GM18517 (cell line): Measurements from ENCODE around the gene GRB2.

Source experiments
- ATAC-seq: cut with Tn5 transposase; IDR thresholded peaks from one replicate; pipeline ENCODE4 v1.9.1; 2021; ENCODE audit warnings: mild to moderate bottlenecking, moderate library complexity; ENCODE audit not compliant: unreplicated experiment

The GRB2 gene

GRCh38 chr17:75414488-75414887, 9.0 kb upstream of the GRB2 start:
- ATAC-seq: no peak

DNA sequence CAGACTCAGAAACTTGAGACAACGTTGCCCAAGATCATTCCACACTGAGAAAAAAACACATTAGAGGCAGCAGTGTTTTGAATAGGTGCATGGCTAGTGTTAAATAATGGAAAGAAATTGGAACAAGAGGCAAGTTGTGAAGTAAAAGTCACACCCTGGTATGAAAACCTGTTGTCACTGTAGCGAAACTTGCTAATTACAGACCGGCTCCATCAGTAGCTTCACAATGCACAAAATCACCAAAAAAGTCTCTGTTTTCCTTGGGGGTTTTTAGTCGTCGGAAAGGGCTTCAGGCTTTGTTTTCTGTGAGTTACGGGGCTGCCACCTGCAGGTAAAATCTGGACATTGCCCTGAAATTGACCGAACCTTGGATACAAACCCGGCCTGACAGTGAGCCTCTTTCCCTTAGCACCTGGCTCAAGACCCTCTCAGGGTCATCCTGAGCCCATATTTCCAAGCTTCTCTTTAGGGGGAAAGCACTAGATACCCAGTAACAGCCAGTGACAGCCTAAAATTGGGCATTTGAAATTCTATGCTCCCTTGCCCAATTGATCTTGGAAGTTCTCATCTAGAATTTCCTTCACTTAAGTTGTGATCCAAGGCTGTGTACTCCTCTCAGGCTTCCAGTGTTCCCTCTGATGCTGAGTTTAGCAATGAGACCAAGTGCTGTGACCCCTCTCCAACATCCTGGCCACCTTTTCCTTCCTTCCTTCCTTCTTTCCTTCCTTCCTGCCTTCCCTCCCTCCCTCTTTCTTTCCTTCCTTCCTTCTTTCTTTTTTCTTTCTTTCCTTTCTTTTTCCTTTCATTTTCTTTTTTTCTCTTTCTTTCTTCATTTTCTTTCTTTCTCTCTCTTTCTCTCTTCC, 7.2 kb upstream of the GRB2 start:
- peak; percentile 71 for ATAC-seq

DNA sequence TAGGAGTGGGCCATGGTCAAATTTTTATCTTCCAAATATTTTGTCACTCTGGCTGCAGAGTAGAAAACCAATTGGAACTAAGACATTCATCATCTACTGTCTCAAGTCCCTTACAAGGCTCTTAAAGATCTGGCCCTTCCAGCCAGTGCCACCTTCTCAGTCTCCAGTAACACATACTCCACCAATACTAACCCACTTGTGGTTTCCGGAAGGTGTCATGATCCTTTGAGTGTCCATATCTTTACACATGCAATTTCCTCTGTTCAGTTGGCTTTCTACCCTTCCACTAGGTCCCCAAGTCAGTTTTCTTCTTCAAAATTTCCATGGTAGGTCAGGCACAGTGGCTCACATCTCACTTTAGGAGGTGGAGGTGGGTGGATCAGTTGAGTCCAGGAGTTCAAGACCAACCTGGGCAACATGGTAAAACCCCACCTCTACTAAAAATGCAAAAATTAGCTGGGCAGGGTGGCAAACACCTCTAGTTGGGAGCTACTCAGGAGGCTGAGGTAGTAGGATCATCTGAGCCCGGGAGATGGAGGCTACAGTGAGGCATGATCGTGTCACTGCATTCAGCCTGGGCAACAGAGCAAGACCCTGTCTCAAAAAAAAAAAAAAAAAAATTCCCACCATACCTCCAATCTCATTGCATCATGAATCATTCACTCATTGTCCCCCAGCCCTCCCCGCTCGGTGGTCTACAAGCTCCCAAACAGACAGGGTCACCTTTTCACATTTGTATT, 6.0 kb upstream of the GRB2 start:
- no peak for ATAC-seq

DNA sequence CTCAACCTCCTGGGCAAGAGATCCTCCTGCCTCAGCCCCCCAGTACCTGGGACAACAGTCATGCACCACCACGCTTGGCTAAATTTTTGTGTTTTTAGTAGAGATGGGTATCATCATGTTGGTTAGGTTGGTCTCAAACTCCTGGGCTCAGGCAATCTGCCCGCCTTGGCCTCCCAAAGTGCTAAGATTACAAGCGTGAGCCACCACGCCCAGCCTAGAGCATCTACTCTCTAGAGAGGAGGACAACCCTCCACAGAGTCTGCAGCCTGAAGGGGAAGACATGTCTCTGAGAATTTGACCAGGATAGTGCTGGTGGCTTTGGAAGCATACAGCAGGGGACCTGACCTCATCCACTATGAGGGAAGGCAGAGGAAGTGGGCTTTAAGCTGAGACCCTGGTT, 4.7 kb upstream of the GRB2 start:
- no peak for ATAC-seq

DNA sequence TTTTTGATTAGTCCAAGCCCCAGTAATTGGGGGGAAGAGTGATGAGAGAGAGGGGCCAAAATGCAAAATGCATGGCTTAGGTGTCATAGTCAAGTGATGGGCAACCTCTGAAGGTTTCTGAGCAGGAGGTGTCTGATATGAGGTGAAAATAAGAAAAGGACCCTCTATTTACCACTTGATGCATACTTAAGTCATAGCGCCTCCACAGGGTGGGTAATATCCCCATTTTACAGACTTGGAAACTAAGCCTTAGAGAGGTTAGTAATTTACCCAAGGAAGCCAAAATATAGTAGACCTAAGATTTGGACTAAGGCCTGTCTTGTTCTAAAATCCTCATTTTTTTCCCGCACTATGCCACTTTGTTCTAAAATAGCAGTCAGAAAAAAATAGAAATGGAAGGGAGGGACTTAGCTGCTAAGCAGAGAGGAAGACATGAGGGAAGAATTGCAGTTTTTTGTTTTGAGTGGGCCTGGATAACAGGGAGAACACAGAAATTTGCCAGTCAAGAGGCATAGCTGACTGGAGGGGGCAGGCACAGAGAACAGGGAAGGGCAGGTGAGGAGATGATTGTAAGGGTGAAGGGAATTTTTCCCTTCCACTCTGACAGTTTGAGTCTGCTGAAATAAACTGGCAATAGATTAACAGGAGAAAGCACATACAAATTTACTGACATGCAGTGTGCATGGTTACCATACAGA, 2.3 kb upstream of the GRB2 start:
- no peak for ATAC-seq

DNA sequence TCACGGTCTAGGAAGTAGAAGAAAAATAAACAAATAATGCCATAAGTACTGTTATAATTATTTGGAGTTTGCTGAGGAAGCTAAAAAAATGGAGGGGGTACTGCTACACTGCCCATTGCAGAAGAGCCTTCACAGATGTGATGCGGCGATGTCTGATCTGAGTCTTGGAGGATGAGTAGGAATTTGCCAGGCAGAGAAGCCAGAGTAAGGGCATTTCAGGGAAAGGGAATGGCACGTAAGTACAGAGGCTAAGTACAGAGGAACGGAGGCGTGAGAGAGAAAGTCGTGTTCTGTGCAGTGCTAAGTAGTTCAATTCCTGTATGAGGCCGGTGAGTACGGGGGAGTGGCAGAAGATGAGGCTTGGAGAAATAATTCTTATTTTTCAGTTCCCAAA, 741 bp upstream of the GRB2 start:
- no peak for ATAC-seq

DNA sequence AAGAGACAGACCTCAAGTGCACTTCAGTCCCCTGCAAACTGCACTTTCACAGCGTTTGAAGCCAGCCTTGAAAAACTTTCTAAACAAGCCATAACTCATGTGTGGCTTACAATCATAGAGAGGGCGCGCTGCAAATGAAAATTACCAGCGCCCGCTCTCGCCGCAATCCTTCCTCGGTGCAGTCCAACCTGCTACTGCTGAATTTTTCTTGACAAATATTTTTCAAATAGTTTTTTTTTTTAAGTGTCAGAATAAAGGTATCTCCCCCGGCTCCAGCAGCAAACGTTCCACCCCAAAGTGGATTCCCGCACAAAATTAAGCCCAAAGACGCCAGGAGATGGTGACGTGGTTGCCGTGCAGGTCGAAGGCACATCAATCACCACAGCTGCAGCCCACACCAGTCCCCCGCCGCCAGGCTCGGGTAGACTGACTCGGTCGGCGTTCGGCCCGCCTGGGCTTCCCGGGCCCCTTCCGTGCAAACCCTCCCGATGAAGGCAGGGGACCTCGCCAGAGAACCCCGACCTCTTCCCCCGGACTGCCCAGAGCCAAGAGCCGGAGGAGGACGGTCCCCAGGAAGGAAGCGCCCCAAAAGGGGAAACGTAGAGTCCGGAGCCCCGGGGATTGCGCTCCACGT, 630 bp downstream of the GRB2 start:
- ATAC-seq: peak; percentile 10

- ATAC-seq: no peak
These were observed 1.2 kb downstream of the GRB2 start for GRCh38 chr17:75404223-75404730.

DNA sequence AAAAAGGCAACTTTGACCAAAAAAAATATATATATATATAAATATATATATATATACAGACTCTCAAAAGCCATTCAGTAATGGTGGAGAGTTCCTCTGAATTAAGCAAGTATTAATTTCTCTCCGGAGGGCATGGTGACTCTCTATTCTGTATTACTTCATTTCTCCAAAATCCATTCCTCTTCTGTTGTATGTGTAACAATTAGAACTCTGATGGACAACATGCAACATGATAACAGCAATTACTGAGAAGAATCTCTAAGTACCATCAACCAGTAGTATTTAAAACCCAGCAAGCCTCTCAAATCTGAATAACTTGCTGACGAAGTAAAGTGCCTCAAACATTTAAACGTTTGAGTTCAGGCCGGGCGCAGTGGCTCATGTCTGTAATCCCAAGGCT, 2.3 kb downstream of the GRB2 start:
- ATAC-seq: no peak

DNA sequence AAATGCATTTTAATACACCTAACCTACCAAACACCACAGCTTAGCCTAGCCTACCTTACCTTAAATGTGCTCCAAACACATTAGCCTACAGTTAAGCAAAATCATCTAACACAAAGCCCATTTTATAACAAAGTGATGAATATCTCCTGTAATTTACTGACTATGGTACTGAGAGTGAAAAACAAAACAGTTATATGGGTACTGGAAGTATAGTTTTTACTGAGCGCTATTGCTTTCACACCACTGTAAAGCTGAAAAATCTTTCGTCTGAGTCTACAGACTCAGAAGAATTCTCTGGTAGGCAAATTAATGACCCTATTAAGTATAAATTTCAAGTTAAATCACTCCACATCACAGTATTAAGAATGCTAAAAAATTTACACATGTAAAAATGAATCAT, 3.5 kb downstream of the GRB2 start:
- no peak for ATAC-seq

- no peak for ATAC-seq
These were observed 5.0 kb downstream of the GRB2 start for GRCh38 chr17:75400326-75400939.

DNA sequence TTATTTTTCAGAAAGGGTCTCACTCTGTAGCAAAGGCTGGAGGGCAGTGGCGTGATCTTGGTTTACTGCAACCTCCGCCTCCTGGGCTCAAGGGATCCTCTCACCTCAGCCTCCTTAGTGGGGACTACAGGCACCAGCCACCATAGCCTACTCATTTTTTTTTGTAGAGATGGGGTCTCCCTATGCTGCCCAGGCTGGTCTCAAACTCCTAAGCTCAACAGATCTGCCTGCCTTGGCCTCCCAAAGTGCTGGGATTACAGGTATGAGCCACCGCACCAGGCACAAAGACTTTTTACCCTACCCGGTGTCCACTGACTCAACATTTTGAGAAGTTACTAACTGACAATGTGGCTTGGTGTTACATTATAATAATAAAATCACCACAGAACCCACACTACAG, 7.2 kb downstream of the GRB2 start:
- no peak for ATAC-seq

DNA sequence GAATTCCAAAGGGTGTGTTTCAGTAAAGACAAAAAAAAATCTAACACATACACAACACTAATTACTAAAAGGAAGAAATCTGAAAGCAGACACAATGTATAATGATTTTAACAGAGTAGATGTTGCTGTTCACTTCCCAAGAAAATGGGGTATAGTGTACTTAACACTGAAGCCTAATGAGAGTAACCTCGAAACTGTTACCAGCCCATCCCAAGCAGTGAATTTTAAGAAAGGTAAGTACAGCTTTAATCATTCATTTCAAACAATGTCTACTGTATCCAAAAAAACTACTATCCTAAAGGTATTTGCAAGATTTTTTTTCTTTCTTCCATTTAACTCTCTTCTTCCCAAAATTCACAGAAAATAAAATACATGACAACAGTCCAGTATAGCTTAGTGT, 8.3 kb downstream of the GRB2 start:
- no peak for ATAC-seq

- no peak for ATAC-seq
These were observed 8.7 kb downstream of the GRB2 start for GRCh38 chr17:75396796-75397195.

DNA sequence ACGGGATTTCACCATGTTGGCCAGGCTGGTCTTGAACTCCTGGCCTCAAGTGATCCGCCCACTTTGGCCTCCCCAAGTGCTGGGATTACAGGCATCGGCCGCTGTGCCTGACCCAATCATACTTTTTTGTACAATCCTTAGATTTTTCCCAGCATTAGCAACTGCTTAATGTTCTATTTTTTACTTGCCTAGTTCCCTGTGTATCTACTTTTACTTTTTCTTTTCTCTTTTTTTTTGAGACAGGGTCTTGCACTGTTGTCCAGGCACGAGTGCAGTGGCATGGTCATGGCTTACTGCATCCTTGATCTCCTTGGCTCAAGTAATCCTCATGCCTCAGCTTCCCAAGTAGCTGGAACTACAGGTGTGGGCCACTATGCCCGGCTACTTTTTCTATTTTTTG, 9.5 kb downstream of the GRB2 start:
- ATAC-seq: no peak

GRCh38 chr17:75394332-75394918, 11.1 kb downstream of the GRB2 start:
- no peak for ATAC-seq

- peak; percentile 64 for ATAC-seq
These were observed 11.8 kb downstream of the GRB2 start for GRCh38 chr17:75393523-75394331.

DNA sequence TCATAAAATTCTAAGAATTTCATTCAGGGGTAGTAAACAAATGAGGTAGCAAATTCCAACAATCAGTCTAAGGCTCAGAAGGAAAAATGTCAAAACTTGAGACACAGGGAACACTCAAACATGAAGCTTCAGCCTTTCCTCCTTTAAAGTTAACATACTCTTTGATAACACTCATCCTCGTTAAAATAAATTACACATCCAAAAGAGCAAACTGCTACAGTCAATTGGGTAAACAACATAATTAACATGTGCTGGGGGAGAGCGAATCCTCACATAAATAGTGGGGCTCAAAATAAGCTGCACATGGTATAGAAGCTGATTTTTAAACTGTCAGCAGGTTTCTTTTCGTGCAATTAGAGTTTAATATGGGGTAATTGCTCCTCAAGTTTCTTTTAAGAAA, 12.9 kb downstream of the GRB2 start:
- ATAC-seq: no peak

- no peak for ATAC-seq
These were observed 14.5 kb downstream of the GRB2 start for GRCh38 chr17:75390982-75391381.
